ENCODE results near the gene TRIM25.

TRIM25 gene

GRCh38 chr17:56903560-56903959, 10.3 kb downstream of the TRIM25 start:
- TF ChIP-seq CTCF (IDR thresholded peaks at IDR 0.05; ENCODE audit: borderline replicate concordance, insufficient read depth, low read depth, low read length): no peak
- no peak overlapping the region for H3K4me3 ChIP-seq (ENCODE audit: low read depth, low read length)

GRCh38 chr17:56902348-56902747, 11.5 kb downstream of the TRIM25 start:
- TF ChIP-seq CTCF (IDR thresholded peaks at IDR 0.05; ENCODE audit: borderline replicate concordance, insufficient read depth, low read depth, low read length): no peak
- H3K4me3 ChIP-seq (ENCODE audit: low read depth, low read length): no peak overlapping the region

- no peak overlapping the region for H3K4me3 ChIP-seq (ENCODE audit: low read depth, low read length)
- no peak for TF ChIP-seq CTCF (IDR thresholded peaks at IDR 0.05; ENCODE audit: borderline replicate concordance, insufficient read depth, low read depth, low read length)
Observed at GRCh38 chr17:56899403-56899802, 14.4 kb downstream of the TRIM25 start.

- TF ChIP-seq CTCF (IDR thresholded peaks at IDR 0.05; ENCODE audit: borderline replicate concordance, insufficient read depth, low read depth, low read length): no peak
- no peak overlapping the region for H3K4me3 ChIP-seq (ENCODE audit: low read depth, low read length)
Observed at GRCh38 chr17:56898874-56899273, 15.0 kb downstream of the TRIM25 start.

GRCh38 chr17:56897646-56898424, 16.0 kb downstream of the TRIM25 start:
- no peak overlapping the region for H3K4me3 ChIP-seq (ENCODE audit: low read depth, low read length)
- TF ChIP-seq CTCF (IDR thresholded peaks at IDR 0.05; ENCODE audit: borderline replicate concordance, insufficient read depth, low read depth, low read length): no peak

- no peak for TF ChIP-seq CTCF (IDR thresholded peaks at IDR 0.05; ENCODE audit: borderline replicate concordance, insufficient read depth, low read depth, low read length)
Observed at GRCh38 chr17:56896968-56897359, 16.9 kb downstream of the TRIM25 start.

GRCh38 chr17:56896217-56896967, 17.5 kb downstream of the TRIM25 start:
- H3K4me3 ChIP-seq (ENCODE audit: low read depth, low read length): no peak overlapping the region
- no peak for TF ChIP-seq CTCF (IDR thresholded peaks at IDR 0.05; ENCODE audit: borderline replicate concordance, insufficient read depth, low read depth, low read length)

More at GRCh38 chr17:56896968-56897359, 16.9 kb downstream of the TRIM25 start:
- no peak overlapping the region for H3K4me3 ChIP-seq (ENCODE audit: low read depth, low read length)
